Esophagus squamous epithelium (tissue), 5 donors: ENCODE results near the gene CHST12. TPM values are rescaled to one million over a fixed set of nuclear protein-coding genes. Genes with fewer than 3 reads are reported as not detected.

Source experiments
- DNase-seq: peaks from one replicate; lab custom pipeline; 2025; lab: John Stamatoyannopoulos, UW
- H3K27ac ChIP-seq, 4 donors: fragments of 200-600 bp; sonication (generic); one replicate each; pipeline ENCODE4 v1.5.1; 2016 to 2019; ENCODE audit warnings: mild to moderate bottlenecking in 1 of 4
- H3K27me3 ChIP-seq, 4 donors: fragments of 200-600 bp; sonication (generic); 1 replicate in 3 of 4; 2 replicates in 1 of 4; pipeline versions ENCODE4 v1.5.1 to v1.6.0; 2017 to 2021; ENCODE audit warnings: antibody characterized with exemption in 1 of 4
- H3K36me3 ChIP-seq, 3 donors: fragments of 200-600 bp; sonication (generic); one replicate each; pipeline ENCODE4 v1.5.1; 2016 to 2019
- H3K4me1 ChIP-seq, 3 donors: fragments of 200-600 bp; sonication (generic); one replicate each; pipeline ENCODE4 v1.5.1; 2017 to 2019
- H3K4me3 ChIP-seq, 4 donors: fragments of 200-600 bp; sonication (generic); 1 replicate in 3 of 4; 2 replicates in 1 of 4; pipeline ENCODE4 v1.5.1; 2016 to 2019; ENCODE audit warnings: mild to moderate bottlenecking in 2 of 4, moderate library complexity in 1 of 4
- H3K9me3 ChIP-seq, 3 donors: fragments of 200-600 bp; sonication (generic); one replicate each; pipeline ENCODE4 v1.5.1; 2016 to 2019
- POLR2A ChIP-seq, 4 donors: fragments of 450-650 bp; IDR thresholded peaks; one replicate each; pipeline ENCODE4 v1.6.1; 2017; ENCODE audit warnings: antibody characterized with exemption in 4 of 4, mild to moderate bottlenecking in 4 of 4, moderate library complexity in 3 of 4
- WGBS, 2 donors: methylation state at CpG; one replicate each; pipeline ENCODE4 v1.1.5; 2018; 5-methylcytosine and 5-hydroxymethylcytosine counted together
- intact Hi-C: fragments of 100-400 bp; cut with DNase I; formaldehyde crosslinking; loops from one replicate; pipeline ENCODE4 v1.15.0; 2022
- total RNA-seq, 4 donors: library from RNA; depleted of rRNA; stranded (reverse); fragments of >200 nt; gene quantifications; one replicate each; pipeline ENCODE4 v1.1.0, GENCODE V29; 2016
- TF ChIP-seq, protein P1 (sequence below), 6 experiments: fragments of 450-650 bp in 4 of 6; fragments of 200-600 bp in 2 of 6; sonication (generic) in 2 of 6; IDR thresholded peaks; one replicate each; pipeline ENCODE4 v1.5.1; 2016 to 2019; ENCODE audit warnings: antibody characterized with exemption in 6 of 6, mild to moderate bottlenecking in 4 of 6, moderate library complexity in 4 of 6
- donor health status: DM: yes; HTN: yes; CAD: no.

Gene CHST12
- total RNA-seq, 4 donors from 2014 or later = 1.5 to 11.8 (median 5.0) TPM

GRCh38 chr7:2394566-2395082 lies 8.8 kb upstream of the CHST12 start:
- TF ChIP-seq POLR2A (IDR thresholded peaks at IDR 0.05) = no peak
- TF ChIP-seq, protein P1, sequence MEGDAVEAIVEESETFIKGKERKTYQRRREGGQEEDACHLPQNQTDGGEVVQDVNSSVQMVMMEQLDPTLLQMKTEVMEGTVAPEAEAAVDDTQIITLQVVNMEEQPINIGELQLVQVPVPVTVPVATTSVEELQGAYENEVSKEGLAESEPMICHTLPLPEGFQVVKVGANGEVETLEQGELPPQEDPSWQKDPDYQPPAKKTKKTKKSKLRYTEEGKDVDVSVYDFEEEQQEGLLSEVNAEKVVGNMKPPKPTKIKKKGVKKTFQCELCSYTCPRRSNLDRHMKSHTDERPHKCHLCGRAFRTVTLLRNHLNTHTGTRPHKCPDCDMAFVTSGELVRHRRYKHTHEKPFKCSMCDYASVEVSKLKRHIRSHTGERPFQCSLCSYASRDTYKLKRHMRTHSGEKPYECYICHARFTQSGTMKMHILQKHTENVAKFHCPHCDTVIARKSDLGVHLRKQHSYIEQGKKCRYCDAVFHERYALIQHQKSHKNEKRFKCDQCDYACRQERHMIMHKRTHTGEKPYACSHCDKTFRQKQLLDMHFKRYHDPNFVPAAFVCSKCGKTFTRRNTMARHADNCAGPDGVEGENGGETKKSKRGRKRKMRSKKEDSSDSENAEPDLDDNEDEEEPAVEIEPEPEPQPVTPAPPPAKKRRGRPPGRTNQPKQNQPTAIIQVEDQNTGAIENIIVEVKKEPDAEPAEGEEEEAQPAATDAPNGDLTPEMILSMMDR (IDR thresholded peaks at IDR 0.05) = no peak
- Histone ChIP-seq H3K4me3 (no peak overlapping the region), H3K36me3 (no peaks in the 10 kb centered on the region), H3K9me3 (no peaks in the 10 kb centered on the region), H3K27me3 (no peaks in the 10 kb centered on the region), H3K4me1 (peaks cover 0 to 10% (median 3%) of the 10 kb centered on the region in 3 donors), H3K27ac (no peak overlapping the region)
- WGBS, 2 donors = 86 to 95% methylated on average over 17 to 19 of the region's 21 CpGs
- intact Hi-C loops = no loop called here
- DNase-seq = no peak

- Histone ChIP-seq H3K27me3 (no peaks in the 10 kb centered on the region), H3K36me3 (no peaks in the 10 kb centered on the region), H3K9me3 (no peaks in the 10 kb centered on the region), H3K4me3 (no peak overlapping the region), H3K27ac (no peak overlapping the region), H3K4me1 (peaks cover 7 to 31% (median 10%) of the 10 kb centered on the region in 3 donors)
- intact Hi-C loops = no loop called here
- DNase-seq = no peak
- WGBS, 2 donors = 69 to 75% methylated on average over 4 of the region's 4 CpGs
- TF ChIP-seq, protein P1 (IDR thresholded peaks at IDR 0.05) = no peak
- no peak for TF ChIP-seq POLR2A (IDR thresholded peaks at IDR 0.05)
Observed at GRCh38 chr7:2398506-2398905, 4.9 kb upstream of the CHST12 start.

DNA sequence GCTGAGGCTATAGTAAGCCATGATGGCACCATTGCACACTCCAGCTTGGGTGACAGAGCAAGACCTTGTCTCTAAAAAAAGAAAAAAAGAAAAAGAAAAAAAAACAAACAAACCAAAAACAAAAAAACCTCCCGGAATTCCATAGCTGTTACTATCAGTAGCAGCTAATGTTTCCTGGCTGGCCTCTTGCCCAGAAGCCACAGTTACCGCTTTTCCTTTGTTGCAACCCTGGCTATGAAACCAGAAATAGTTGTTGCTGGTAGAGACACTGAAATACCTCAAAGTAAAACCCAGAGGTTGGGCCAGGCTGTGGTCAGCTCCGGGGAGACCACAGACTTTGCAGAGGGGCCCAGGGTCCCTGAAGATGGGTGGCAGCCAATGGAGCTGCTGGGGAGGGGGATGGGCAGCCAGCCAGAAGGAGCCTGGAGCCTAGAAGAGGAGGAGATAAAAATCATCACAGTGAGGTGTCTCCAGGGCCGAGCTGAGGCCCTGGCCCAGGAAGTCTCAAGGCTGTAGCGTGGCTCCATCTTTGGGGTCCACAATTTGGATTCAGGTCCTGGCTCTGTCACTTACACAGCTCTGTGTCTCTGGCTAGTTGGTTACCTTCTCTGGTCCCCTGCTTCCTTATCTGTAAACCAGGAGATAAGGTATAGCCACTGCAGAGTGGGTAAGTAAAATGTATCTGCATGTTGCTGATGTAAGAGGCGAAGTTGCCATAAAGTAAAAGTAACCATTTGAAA lies 3.4 kb upstream of the CHST12 start:
- TF ChIP-seq, protein P1 (IDR thresholded peaks at IDR 0.05) = no peak
- TF ChIP-seq POLR2A (IDR thresholded peaks at IDR 0.05) = no peak
- Histone ChIP-seq H3K9me3 (no peaks in the 10 kb centered on the region), H3K27ac (peak overlapping the region; percentile 40 to 77 (median 70)), H3K27me3 (no peaks in the 10 kb centered on the region), H3K4me1 (peaks cover 14 to 45% (median 18%) of the 10 kb centered on the region in 3 donors), H3K4me3 (peak overlapping the region in 1 of 4 donors; percentile 9), H3K36me3 (no peaks in the 10 kb centered on the region)
- no peak for DNase-seq
- intact Hi-C loops = no loop called here
- 13 to 21% methylated on average over 4 to 6 of the region's 6 CpGs for WGBS, 2 donors

DNA sequence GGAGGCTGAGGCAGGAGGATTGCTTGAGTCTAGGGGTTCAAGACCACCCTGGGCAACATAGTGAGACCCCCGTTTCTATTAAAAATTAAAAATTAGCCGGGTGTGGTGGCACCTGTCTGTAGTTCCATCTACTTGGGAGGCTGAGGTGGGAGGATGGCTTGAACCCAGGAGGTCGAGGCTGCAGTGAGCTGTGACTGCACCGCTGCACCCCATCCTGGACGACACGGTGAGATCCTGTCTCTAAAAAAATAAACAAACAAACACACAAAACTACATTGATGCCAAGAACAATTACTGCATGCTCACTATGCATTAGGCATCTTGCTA lies 761 bp upstream of the CHST12 start:
- WGBS, 2 donors = 43 to 47% methylated on average over 4 to 6 of the region's 6 CpGs
- H3K27ac ChIP-seq = peak overlapping the region; percentile 63 to 89 (median 84)
- intact Hi-C loops = no loop called here
- no peaks in the 10 kb centered on the region for H3K36me3 ChIP-seq
- peaks cover 18 to 71% (median 24%) of the 10 kb centered on the region in 3 donors for H3K4me1 ChIP-seq
- no peak for TF ChIP-seq POLR2A (IDR thresholded peaks at IDR 0.05)
- TF ChIP-seq, protein P1 (IDR thresholded peaks at IDR 0.05) = no peak
- H3K27me3 ChIP-seq = no peaks in the 10 kb centered on the region
- no peak for DNase-seq
- H3K4me3 ChIP-seq = peak overlapping the region; percentile 68 to 97 (median 78)
- H3K9me3 ChIP-seq = no peaks in the 10 kb centered on the region
